ENCODE data around the gene OPN1MW3. TPM values are rescaled to one million over a fixed set of nuclear protein-coding genes. Genes with fewer than 3 reads are reported as not detected.

The OPN1MW3 gene
- total RNA-seq, 1 donor from 2014 or later = not detected

- intact Hi-C loops (cut with DNase I) = no loop called here
- TF ChIP-seq CTCF (IDR thresholded peaks at IDR 0.05) = no peak
- Histone ChIP-seq H3K27ac (no peak overlapping the region), H3K27me3 (no peaks in the 10 kb centered on the region), H3K4me1 (no peaks in the 10 kb centered on the region), H3K4me3 (no peak overlapping the region), H3K9me3 (no peaks in the 10 kb centered on the region), H3K36me3 (no peaks in the 10 kb centered on the region)
- DNase-seq (ENCODE audit: low spot score in 2 of 2) = no peak
These were observed 49.8 kb downstream of the OPN1MW3 start for GRCh38 chrX:154307202-154307601.

- no peaks in the 10 kb centered on the region for H3K9me3 ChIP-seq
- peak; percentile 40 to 66 (median 58) for TF ChIP-seq CTCF (IDR thresholded peaks at IDR 0.05)
- intact Hi-C loops (cut with DNase I) = no loop called here
- H3K36me3 ChIP-seq = no peaks in the 10 kb centered on the region
- H3K4me3 ChIP-seq = no peak overlapping the region
- no peaks in the 10 kb centered on the region for H3K27me3 ChIP-seq
- no peak overlapping the region for H3K27ac ChIP-seq
- no peaks in the 10 kb centered on the region for H3K4me1 ChIP-seq
- DNase-seq (ENCODE audit: low spot score in 2 of 2) = peak in 1 of 2 donors; percentile 76
These were observed 50.9 kb downstream of the OPN1MW3 start for GRCh38 chrX:154308108-154308946.

- no peak for TF ChIP-seq CTCF (IDR thresholded peaks at IDR 0.05)
- intact Hi-C loops (cut with DNase I) = no loop called here
- Histone ChIP-seq H3K27me3 (no peaks in the 10 kb centered on the region), H3K4me1 (no peaks in the 10 kb centered on the region), H3K27ac (no peak overlapping the region), H3K36me3 (no peaks in the 10 kb centered on the region), H3K4me3 (no peak overlapping the region), H3K9me3 (no peaks in the 10 kb centered on the region)
- no peak for DNase-seq (ENCODE audit: low spot score in 2 of 2)
These were observed 51.8 kb downstream of the OPN1MW3 start for GRCh38 chrX:154309041-154309775.

- Histone ChIP-seq H3K4me3 (no peak overlapping the region), H3K9me3 (no peaks in the 10 kb centered on the region), H3K27me3 (no peaks in the 10 kb centered on the region), H3K27ac (no peak overlapping the region), H3K36me3 (no peaks in the 10 kb centered on the region), H3K4me1 (no peaks in the 10 kb centered on the region)
- intact Hi-C loops (cut with DNase I) = no loop called here
- no peak for DNase-seq (ENCODE audit: low spot score in 2 of 2)
- TF ChIP-seq CTCF (IDR thresholded peaks at IDR 0.05) = no peak
These were observed 53.5 kb downstream of the OPN1MW3 start for GRCh38 chrX:154310616-154311536.

- H3K4me1 ChIP-seq = no peaks in the 10 kb centered on the region
- no peak overlapping the region for H3K27ac ChIP-seq
- TF ChIP-seq CTCF (IDR thresholded peaks at IDR 0.05) = no peak
- no peaks in the 10 kb centered on the region for H3K36me3 ChIP-seq
- H3K4me3 ChIP-seq = no peak overlapping the region
- H3K27me3 ChIP-seq = no peaks in the 10 kb centered on the region
- no peaks in the 10 kb centered on the region for H3K9me3 ChIP-seq
- intact Hi-C loops (cut with DNase I) = no loop called here
- no peak for DNase-seq (ENCODE audit: low spot score in 2 of 2)
These were observed 54.7 kb downstream of the OPN1MW3 start for GRCh38 chrX:154312116-154312515.

Data from ascending aorta (tissue), 2 donors.